NOMO-1 treated with dmso at 0.1 percent for 144 hours (cell line): ENCODE results near the gene OR10G2.

Experiments
- DNase-seq: peaks from one replicate; lab custom pipeline; 2025; ENCODE audit not compliant: unreplicated experiment; lab: John Stamatoyannopoulos, UW

The OR10G2 gene

DNA sequence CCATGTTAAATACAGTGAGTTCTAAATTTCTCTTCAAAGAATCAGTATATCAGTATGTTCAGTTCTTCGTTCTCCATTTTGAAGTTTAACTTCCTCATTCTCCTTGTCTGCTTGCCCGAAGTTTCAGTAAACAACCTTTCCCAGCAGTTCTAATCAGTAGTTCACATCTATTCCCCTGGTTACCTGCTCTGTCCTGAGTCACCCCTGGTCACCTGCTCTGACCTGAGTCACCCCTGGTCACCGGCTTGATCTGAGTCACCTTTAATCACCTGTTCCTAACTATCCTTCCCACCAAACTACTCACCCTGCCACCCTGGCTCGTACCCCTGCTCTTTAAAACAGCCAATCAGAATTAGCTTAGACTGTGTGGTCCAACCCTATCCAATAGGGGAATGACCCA lies 45.4 kb downstream of the OR10G2 start:
- DNase-seq, result no peak
